Body of pancreas (tissue), 4 donors: ENCODE measurements around the gene NEB.

Source experiments
- POLR2A ChIP-seq, 3 donors: fragments of 450-650 bp; IDR thresholded peaks; one replicate each; pipeline ENCODE4 v1.6.1; 2016; ENCODE audit warnings: antibody characterized with exemption in 3 of 3, mild to moderate bottlenecking in 2 of 3
- TF ChIP-seq, protein P1 (sequence below), 7 experiments: fragments of 450-650 bp in 4 of 7; fragments of 200-600 bp in 3 of 7; sonication (generic) in 3 of 7; IDR thresholded peaks; one replicate each; pipeline ENCODE4 v1.5.1; 2016 to 2019; ENCODE audit warnings: antibody characterized with exemption in 7 of 7

DNA sequence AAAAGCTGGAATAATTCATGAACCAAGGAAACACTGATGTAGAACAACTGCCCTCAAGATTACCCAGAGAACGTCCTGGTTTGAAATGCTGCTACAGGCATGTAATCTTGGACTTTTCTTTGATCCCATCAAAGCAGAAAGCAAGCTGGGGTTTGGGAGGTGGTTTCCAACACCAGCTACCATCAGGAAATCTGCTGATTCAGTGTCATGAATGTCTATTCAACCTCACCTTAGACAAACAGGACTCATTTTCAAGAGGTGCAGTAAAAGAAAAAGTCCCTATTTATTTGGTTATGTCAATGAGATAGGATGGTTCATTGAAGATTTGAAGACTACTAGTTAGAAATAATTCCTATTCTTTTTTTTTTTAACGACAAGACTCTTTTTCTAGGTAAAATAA lies 72.7 kb downstream of the NEB start:
- TF ChIP-seq, protein P1, sequence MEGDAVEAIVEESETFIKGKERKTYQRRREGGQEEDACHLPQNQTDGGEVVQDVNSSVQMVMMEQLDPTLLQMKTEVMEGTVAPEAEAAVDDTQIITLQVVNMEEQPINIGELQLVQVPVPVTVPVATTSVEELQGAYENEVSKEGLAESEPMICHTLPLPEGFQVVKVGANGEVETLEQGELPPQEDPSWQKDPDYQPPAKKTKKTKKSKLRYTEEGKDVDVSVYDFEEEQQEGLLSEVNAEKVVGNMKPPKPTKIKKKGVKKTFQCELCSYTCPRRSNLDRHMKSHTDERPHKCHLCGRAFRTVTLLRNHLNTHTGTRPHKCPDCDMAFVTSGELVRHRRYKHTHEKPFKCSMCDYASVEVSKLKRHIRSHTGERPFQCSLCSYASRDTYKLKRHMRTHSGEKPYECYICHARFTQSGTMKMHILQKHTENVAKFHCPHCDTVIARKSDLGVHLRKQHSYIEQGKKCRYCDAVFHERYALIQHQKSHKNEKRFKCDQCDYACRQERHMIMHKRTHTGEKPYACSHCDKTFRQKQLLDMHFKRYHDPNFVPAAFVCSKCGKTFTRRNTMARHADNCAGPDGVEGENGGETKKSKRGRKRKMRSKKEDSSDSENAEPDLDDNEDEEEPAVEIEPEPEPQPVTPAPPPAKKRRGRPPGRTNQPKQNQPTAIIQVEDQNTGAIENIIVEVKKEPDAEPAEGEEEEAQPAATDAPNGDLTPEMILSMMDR (IDR thresholded peaks at IDR 0.05): no peak
- no peak for TF ChIP-seq POLR2A (IDR thresholded peaks at IDR 0.05)
